HT-29 (cell line): ENCODE results near the gene RFPL4AL1. TPM values are rescaled to one million over a fixed set of nuclear protein-coding genes. Genes with fewer than 3 reads are reported as not detected.
"Not testable (repeated sequence)": the region's sequence is repeated elsewhere in the genome, so short reads cannot be mapped to it uniquely, and the experiment has no call there.

ENCODE experiments used
- DNase-seq: peaks from one replicate; pipeline ENCODE4 v3.0.0-alpha.2; 2015; ENCODE audit warnings: low spot score
- total RNA-seq: library from RNA; depleted of rRNA; stranded (reverse); fragments of >200 nt; shearing (Covaris generic); gene quantifications from 2 replicates; pipeline ENCODE4 v1.2.3, GENCODE V29; 2014; rRNA removed

Gene RFPL4AL1
- not detected in 2 replicates for total RNA-seq

DNA sequence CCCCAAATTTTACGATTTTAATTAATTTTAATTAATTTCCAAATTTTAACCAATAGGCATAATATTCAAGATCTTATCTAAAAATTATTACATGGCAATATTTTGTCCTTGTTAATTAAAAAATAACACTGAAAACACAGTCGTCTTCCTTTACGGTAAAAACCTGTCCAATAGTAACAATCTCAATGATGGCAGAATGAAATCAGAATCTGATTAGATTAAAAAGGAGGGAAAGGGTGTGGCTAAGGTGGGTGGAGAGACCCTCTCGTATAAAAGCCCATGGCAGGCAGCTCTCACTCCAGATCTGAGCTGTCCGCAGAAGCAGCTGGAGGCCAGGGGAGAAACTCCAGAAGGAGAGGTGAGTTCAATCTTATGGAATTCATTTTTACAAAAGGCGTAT is at the start of gene RFPL4AL1:
Gene RFPL4AL1 (plus strand): TSS at position 301 of the 400 bp plus-strand sequence. CDS start 2,687 bp downstream, outside the sequence.
- DNase-seq = not testable (repeated sequence)

- DNase-seq = no peak
Observed at GRCh38 chr19:55720214-55720746, 48.6 kb upstream of the RFPL4AL1 start.

- DNase-seq = no peak
Observed at GRCh38 chr19:55720801-55721200, 48.1 kb upstream of the RFPL4AL1 start.

DNA sequence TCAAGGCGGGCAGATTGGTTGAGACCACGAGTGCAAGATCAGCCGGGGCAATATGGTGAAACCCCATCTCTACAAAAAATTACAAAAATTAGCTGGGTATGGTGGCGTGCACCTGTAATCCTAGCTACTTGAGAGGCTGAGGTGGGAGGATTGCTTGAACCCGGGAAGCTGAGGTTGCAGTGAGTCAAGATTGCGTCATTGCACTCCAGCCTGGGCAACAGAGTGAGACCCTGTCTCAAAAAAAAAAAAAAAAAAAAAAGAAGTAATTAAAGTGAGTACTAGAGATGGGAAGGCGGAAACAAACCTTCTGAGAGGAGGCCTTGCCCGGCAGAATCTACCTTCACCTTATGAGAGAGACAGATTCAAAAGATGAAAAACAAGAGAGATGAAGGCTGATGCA is 45.4 kb upstream of the RFPL4AL1 start:
- DNase-seq = no peak

DNA sequence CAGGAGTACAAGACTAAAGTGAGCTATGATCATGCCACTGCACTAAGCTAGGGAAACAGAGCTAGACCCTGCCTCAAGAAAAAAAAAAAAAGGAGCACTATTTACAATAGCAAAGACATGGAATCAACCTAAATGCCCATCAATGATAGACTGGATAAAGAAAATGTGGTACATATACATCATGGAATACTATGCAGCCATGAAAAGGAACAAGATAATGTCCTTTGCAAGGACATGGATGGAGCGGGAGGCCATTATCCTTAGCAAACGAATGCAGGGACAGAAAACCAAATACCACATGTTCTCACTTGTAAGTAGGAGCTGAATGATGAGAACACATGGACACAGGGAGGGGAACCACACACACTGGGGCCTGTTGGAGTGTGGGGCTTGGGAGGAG is 38.5 kb upstream of the RFPL4AL1 start:
- DNase-seq = not testable (repeated sequence)

GRCh38 chr19:55738302-55738701 is 30.6 kb upstream of the RFPL4AL1 start, which contains the start of gene NLRP9:
Gene NLRP9 (minus strand): TSS chr19:55738402. CDS start chr19:55738374, 28 bp downstream.
- DNase-seq = no peak

- no peak for DNase-seq
Observed at GRCh38 chr19:55750715-55751114, 18.2 kb upstream of the RFPL4AL1 start.

- DNase-seq = peak; percentile 71
Observed at GRCh38 chr19:55753401-55753800, 15.5 kb upstream of the RFPL4AL1 start.

GRCh38 chr19:55756808-55757207 is 12.1 kb upstream of the RFPL4AL1 start:
- DNase-seq = not testable (repeated sequence)

DNA sequence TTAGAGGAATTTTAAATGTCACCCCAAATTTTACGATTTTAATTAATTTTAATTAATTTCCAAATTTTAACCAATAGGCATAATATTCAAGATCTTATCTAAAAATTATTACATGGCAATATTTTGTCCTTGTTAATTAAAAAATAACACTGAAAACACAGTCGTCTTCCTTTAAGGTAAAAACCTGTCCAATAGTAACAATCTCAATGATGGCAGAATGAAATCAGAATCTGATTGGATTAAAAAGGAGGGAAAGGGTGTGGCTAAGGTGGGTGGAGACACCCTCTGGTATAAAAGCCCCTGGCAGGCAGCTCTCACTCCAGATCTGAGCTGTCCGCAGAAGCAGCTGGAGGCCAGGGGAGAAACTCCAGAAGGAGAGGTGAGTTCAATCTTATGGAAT is 10.1 kb upstream of the RFPL4AL1 start, which contains the start of gene RFPL4A:
Gene RFPL4A (plus strand): TSS at position 301 of the 400 bp plus-strand sequence. CDS start 2,704 bp downstream, outside the sequence.
- not testable (repeated sequence) for DNase-seq

- no peak for DNase-seq
Observed at GRCh38 chr19:55766466-55766865, 2.5 kb upstream of the RFPL4AL1 start.

GRCh38 chr19:55769632-55770031 is 714 bp downstream of the RFPL4AL1 start:
- DNase-seq = not testable (repeated sequence)

- peak; percentile 35 for DNase-seq
Observed at GRCh38 chr19:55777528-55777927, 8.6 kb downstream of the RFPL4AL1 start.

GRCh38 chr19:55778331-55778730 is 9.4 kb downstream of the RFPL4AL1 start:
- DNase-seq = no peak

- no peak for DNase-seq
Observed at GRCh38 chr19:55781112-55781511, 12.2 kb downstream of the RFPL4AL1 start.

GRCh38 chr19:55795021-55795420 is 26.1 kb downstream of the RFPL4AL1 start:
- no peak for DNase-seq

GRCh38 chr19:55801416-55801815 is 32.5 kb downstream of the RFPL4AL1 start:
- DNase-seq = no peak

- no peak for DNase-seq
Observed at GRCh38 chr19:55802281-55802680, 33.4 kb downstream of the RFPL4AL1 start.

DNA sequence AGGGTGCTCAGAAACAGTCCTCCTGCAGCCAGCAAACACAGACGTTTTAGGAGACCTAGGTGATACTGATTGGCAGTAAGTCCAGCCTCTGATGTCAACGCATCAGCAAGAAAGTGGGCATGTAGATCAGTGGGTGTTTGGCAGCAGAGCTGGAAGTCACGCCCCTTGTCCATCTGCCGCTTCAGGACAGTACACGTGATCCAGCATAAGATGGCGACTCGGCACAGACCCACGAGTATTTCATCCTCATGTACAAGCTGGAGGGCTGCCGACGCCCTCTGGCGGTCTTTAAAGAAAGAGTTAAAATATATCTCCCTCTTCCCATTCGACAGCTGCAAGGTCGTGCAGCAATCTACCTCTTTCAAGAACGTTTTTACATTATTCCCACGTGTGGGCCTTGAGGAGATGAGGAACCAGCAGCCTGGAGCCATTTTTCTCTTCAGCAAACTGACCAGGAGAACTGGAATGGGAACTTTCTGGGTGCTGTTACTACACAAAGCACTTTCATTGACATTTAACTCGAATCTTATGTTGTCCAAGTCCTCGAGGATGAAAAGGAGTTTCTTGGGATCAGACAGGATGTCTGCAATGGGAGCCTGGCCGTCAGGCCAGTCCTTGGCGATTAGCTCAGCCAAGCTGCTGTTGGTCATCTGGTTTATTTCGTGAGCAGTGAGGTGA is 40.6 kb downstream of the RFPL4AL1 start:
- DNase-seq = peak; percentile 97

- DNase-seq = no peak
Observed at GRCh38 chr19:55811340-55811739, 42.4 kb downstream of the RFPL4AL1 start.

DNA sequence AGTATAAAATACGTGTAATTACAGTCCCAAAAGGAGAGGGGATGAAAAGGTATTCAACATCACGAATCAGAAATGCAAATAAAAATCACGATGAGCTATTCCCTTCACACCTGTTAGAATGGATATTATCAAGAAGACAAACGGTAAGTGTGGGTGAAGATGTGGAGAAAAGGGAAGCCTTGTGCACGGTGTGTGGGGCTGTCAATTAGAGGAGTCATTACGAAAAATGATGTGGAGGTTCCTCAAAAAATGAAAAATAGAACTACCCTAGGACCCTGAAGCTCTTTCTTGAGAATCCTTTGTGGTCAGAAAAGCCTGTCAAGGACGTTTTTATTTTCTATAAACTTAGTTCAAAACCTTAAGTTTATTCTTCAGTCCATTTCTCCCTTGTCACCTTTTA is 43.5 kb downstream of the RFPL4AL1 start:
- DNase-seq = no peak

GRCh38 chr19:55813906-55814305 is 45.0 kb downstream of the RFPL4AL1 start:
- DNase-seq = no peak

DNA sequence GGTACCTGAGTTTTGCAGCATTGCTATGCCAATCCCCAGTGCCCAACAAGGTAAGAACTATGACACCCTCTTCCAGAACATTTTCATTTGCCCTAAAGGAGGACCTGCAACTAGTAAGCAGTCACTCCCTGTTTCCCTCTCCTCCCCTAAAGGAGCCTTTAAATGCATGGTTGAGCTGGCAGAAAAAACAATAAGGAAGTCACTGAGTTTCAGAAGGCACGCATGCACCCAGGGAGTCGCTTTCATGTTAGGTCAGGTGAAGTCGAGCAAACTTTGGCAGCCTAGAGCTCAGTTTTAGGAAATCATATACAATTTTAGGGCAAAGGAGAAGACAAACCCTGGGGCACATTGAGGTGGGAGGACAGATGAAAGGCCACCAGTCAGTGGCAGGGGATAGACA is 51.1 kb downstream of the RFPL4AL1 start:
- no peak for DNase-seq
